Left ventricle myocardium inferior (tissue), 1 donor: ENCODE results near the gene CIB4. TPM values are rescaled to one million over a fixed set of nuclear protein-coding genes. Genes with fewer than 3 reads are reported as not detected.

Experiments used
- DNase-seq: peaks from one replicate; pipeline ENCODE4 v3.0.0-alpha.2; 2020
- H3K27ac ChIP-seq: fragments of 200-600 bp; replicated peaks from 2 replicates; pipeline ENCODE4 v1.8.0; 2021
- H3K27me3 ChIP-seq: fragments of 200-600 bp; 2 replicates; pipeline ENCODE4 v1.8.0; 2021; ENCODE audit warnings: low read depth
- H3K36me3 ChIP-seq: fragments of 200-600 bp; 2 replicates; pipeline ENCODE4 v1.8.0; 2021
- H3K4me1 ChIP-seq: fragments of 200-600 bp; 2 replicates; pipeline ENCODE4 v1.8.0; 2021
- H3K4me3 ChIP-seq: fragments of 200-600 bp; 2 replicates; pipeline ENCODE4 v1.8.0; 2021; ENCODE audit warnings: mild to moderate bottlenecking, moderate library complexity
- H3K9me3 ChIP-seq: fragments of 200-600 bp; replicated peaks from 2 replicates; pipeline ENCODE4 v1.8.0; 2021
- CTCF ChIP-seq: fragments of 200-600 bp; IDR thresholded peaks from 2 replicates; pipeline ENCODE4 v1.8.0; 2021; ENCODE audit warnings: antibody characterized with exemption, mild to moderate bottlenecking, borderline replicate concordance
- intact Hi-C: fragments of 100-400 bp; cut with micrococcal nuclease; formaldehyde crosslinking; loops from one replicate; pipeline ENCODE4 v1.11.0; 2022
- total RNA-seq: library from RNA; stranded (reverse); fragmentation: NEBNext Ultra II Directional; extraction: Animal tissue kit (Norgen Biotek cat#: 25700); gene quantifications from one replicate; pipeline ENCODE4 v1.2.1, GENCODE V29; 2021
- donor health status: DM: no; HTN: yes; CAD: no; lungs with severe emphysema.

The CIB4 gene
- total RNA-seq, 1 donor from 2014 or later: not detected

- Histone ChIP-seq H3K36me3 (no peaks in the 10 kb centered on the region), H3K4me1 (peaks cover 17% of the 10 kb centered on the region), H3K27me3 (peaks cover 98% of the 10 kb centered on the region), H3K9me3 (no peaks in the 10 kb centered on the region), H3K4me3 (no peak overlapping the region), H3K27ac (no peak overlapping the region)
- DNase-seq: no peak
- intact Hi-C loops: no loop called here
- no peak for TF ChIP-seq CTCF
These were observed 79.8 kb downstream of the CIB4 start for GRCh38 chr2:26561376-26561775.

- DNase-seq: no peak
- intact Hi-C loops: no loop called here
- Histone ChIP-seq H3K4me1 (peaks cover 17% of the 10 kb centered on the region), H3K4me3 (no peak overlapping the region), H3K27ac (no peak overlapping the region), H3K36me3 (no peaks in the 10 kb centered on the region), H3K9me3 (no peaks in the 10 kb centered on the region), H3K27me3 (peaks cover 98% of the 10 kb centered on the region)
- no peak for TF ChIP-seq CTCF
These were observed 80.3 kb downstream of the CIB4 start for GRCh38 chr2:26560892-26561291.

- H3K4me3 ChIP-seq: no peak overlapping the region
- H3K36me3 ChIP-seq: no peaks in the 10 kb centered on the region
- H3K27me3 ChIP-seq: peaks cover 93% of the 10 kb centered on the region
- peaks cover 17% of the 10 kb centered on the region for H3K4me1 ChIP-seq
- TF ChIP-seq CTCF: no peak
- no peak for DNase-seq
- intact Hi-C loops: no loop called here
- no peak overlapping the region for H3K27ac ChIP-seq
- no peaks in the 10 kb centered on the region for H3K9me3 ChIP-seq
These were observed 81.6 kb downstream of the CIB4 start for GRCh38 chr2:26559556-26559955.

DNA sequence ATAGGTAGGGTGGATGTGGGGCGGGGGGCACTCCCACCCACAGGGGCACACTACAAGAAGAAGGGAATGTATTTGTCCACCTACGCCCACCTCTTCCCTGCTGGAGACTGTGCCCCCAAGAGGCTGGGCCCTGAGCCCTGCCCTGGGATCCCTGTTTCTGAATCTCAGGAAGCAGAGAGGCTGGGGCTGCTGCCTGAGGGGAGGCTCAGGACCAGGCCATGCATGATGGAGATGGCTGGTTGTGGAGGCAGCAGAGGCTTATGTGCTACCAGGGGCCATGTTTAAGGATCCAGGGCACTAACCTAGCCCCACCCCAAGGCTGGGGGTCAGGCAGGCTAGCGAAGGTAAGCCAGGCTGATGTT is 82.1 kb downstream of the CIB4 start:
- DNase-seq: no peak
- Histone ChIP-seq H3K9me3 (no peaks in the 10 kb centered on the region), H3K27me3 (peaks cover 87% of the 10 kb centered on the region), H3K36me3 (no peaks in the 10 kb centered on the region), H3K4me1 (peaks cover 17% of the 10 kb centered on the region), H3K4me3 (no peak overlapping the region), H3K27ac (no peak overlapping the region)
- TF ChIP-seq CTCF: no peak
- intact Hi-C loops: no loop called here

GRCh38 chr2:26558271-26559043 is 82.7 kb downstream of the CIB4 start:
- intact Hi-C loops: no loop called here
- peaks cover 86% of the 10 kb centered on the region for H3K27me3 ChIP-seq
- DNase-seq: no peak

More at GRCh38 chr2:26558271-26559043, 82.7 kb downstream of the CIB4 start:
- no peaks in the 10 kb centered on the region for H3K36me3 ChIP-seq
- H3K4me3 ChIP-seq: no peak overlapping the region
- H3K9me3 ChIP-seq: no peaks in the 10 kb centered on the region
- H3K4me1 ChIP-seq: peaks cover 15% of the 10 kb centered on the region
- H3K27ac ChIP-seq: no peak overlapping the region
- no peak for TF ChIP-seq CTCF
